Osteocyte (in vitro differentiated cells): ENCODE data around the gene NR2C2. TPM values are rescaled to one million over a fixed set of nuclear protein-coding genes. Genes with fewer than 3 reads are reported as not detected.

Source experiments
- DNase-seq: peaks from one replicate; pipeline ENCODE4 v3.0.0; 2021; ENCODE audit warnings: mixed read lengths; ENCODE audit not compliant: unreplicated experiment; ENCODE audit errors: extremely low spot score
- H3K27ac Mint-ChIP-seq: one replicate; pipeline ENCODE4 v1.8.0; 2021; ENCODE audit warnings: mild to moderate bottlenecking, mixed read lengths; ENCODE audit not compliant: unreplicated experiment
- H3K27me3 Mint-ChIP-seq: one replicate; pipeline ENCODE4 v1.8.0; 2021; ENCODE audit warnings: mixed read lengths; ENCODE audit not compliant: unreplicated experiment
- H3K36me3 Mint-ChIP-seq: one replicate; pipeline ENCODE4 v1.8.0; 2021; ENCODE audit warnings: mixed read lengths; ENCODE audit not compliant: unreplicated experiment
- H3K4me1 Mint-ChIP-seq: one replicate; pipeline ENCODE4 v1.8.0; 2021; ENCODE audit warnings: mixed read lengths; ENCODE audit not compliant: unreplicated experiment
- H3K4me3 Mint-ChIP-seq: one replicate; pipeline ENCODE4 v1.8.0; 2021; ENCODE audit warnings: mild to moderate bottlenecking, moderate library complexity, mixed read lengths; ENCODE audit not compliant: unreplicated experiment
- H3K9me3 Mint-ChIP-seq: one replicate; pipeline ENCODE4 v1.8.0; 2021; ENCODE audit warnings: mixed read lengths; ENCODE audit not compliant: unreplicated experiment
- total RNA-seq: library from RNA; stranded (reverse); gene quantifications from 2 replicates; pipeline ENCODE4 v1.2.1, GENCODE V29; 2021
- TF ChIP-seq, protein P1 (sequence below): fragments of 200-600 bp; sonication (generic); IDR thresholded peaks from 2 replicates; pipeline ENCODE4 v1.5.0; 2021; ENCODE audit warnings: antibody characterized with exemption, mild to moderate bottlenecking, moderate library complexity

The NR2C2 gene
- total RNA-seq, 1 donor from 2014 or later, result 48.3 TPM

DNA sequence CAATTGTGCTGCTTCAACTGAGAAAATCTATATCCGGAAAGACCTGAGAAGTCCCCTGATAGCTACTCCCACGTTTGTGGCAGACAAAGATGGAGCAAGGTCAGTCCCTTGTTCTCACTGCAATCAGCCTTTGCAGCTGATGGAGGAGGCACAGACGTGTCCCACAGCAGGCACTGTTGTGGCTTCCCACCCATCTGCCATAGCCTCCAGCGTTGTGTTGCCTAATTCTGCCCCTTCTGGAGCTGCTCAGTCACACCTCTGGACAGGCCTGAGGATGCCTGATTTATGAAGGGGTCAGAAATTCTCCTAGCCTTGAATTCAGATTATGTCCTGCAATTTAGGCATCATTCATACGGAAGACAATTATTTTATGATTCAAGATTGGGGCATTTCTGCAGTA, 75.9 kb downstream of the NR2C2 start:
- no peak overlapping the region for H3K27ac Mint-ChIP-seq
- no peaks in the 10 kb centered on the region for H3K27me3 Mint-ChIP-seq
- H3K4me3 Mint-ChIP-seq, result no peak overlapping the region
- TF ChIP-seq, protein P1, sequence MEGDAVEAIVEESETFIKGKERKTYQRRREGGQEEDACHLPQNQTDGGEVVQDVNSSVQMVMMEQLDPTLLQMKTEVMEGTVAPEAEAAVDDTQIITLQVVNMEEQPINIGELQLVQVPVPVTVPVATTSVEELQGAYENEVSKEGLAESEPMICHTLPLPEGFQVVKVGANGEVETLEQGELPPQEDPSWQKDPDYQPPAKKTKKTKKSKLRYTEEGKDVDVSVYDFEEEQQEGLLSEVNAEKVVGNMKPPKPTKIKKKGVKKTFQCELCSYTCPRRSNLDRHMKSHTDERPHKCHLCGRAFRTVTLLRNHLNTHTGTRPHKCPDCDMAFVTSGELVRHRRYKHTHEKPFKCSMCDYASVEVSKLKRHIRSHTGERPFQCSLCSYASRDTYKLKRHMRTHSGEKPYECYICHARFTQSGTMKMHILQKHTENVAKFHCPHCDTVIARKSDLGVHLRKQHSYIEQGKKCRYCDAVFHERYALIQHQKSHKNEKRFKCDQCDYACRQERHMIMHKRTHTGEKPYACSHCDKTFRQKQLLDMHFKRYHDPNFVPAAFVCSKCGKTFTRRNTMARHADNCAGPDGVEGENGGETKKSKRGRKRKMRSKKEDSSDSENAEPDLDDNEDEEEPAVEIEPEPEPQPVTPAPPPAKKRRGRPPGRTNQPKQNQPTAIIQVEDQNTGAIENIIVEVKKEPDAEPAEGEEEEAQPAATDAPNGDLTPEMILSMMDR, result no peak
- H3K36me3 Mint-ChIP-seq, result peaks cover 53% of the 10 kb centered on the region
- no peaks in the 10 kb centered on the region for H3K9me3 Mint-ChIP-seq
- DNase-seq, result no peak
- no peaks in the 10 kb centered on the region for H3K4me1 Mint-ChIP-seq

DNA sequence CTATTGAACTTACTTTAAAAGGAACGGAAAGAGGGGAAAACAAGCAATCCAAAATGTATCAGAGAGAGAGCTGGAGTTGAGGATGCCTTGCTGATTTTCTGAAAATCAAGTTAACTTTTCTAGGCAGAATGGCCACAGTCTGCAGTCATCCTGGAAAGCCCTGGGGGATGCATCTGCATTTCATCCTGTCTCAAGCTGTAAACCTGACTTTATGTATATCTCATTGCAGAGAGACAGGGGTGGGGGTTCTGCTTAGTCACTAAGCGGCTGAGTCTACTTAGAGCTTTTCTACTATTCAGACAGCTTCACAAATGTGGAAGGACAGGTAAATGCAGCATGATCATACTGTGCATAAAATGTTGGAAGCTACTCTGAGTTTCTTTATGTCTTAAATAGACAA, 76.3 kb downstream of the NR2C2 start:
- Mint-ChIP-seq H3K4me1 (no peaks in the 10 kb centered on the region), H3K9me3 (no peaks in the 10 kb centered on the region), H3K36me3 (peaks cover 57% of the 10 kb centered on the region), H3K4me3 (no peak overlapping the region), H3K27ac (no peak overlapping the region), H3K27me3 (no peaks in the 10 kb centered on the region)
- TF ChIP-seq, protein P1, result no peak
- no peak for DNase-seq

DNA sequence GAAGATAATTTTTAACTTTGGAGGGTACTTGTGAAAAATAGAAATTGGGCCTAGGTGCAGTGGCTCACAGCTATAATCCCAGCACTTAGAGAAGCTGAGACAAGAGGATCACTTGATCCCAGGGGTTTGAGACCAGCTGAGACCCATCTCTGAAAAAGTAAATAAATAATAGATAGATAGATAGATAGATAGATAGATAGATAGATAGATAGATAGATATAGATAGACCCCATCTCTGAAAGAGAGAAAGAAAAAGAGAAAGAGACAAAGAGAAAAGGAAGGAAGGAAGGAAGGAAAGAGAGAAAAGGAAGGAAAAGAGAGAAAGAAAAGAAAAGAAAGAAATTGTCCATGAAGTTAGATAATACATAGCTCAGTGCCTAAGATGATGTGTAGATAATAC, 82.2 kb downstream of the NR2C2 start:
- Mint-ChIP-seq H3K4me1 (no peaks in the 10 kb centered on the region), H3K9me3 (no peaks in the 10 kb centered on the region), H3K36me3 (peaks cover 48% of the 10 kb centered on the region), H3K27ac (no peak overlapping the region), H3K27me3 (no peaks in the 10 kb centered on the region), H3K4me3 (no peak overlapping the region)
- TF ChIP-seq, protein P1, result no peak
- no peak for DNase-seq

DNA sequence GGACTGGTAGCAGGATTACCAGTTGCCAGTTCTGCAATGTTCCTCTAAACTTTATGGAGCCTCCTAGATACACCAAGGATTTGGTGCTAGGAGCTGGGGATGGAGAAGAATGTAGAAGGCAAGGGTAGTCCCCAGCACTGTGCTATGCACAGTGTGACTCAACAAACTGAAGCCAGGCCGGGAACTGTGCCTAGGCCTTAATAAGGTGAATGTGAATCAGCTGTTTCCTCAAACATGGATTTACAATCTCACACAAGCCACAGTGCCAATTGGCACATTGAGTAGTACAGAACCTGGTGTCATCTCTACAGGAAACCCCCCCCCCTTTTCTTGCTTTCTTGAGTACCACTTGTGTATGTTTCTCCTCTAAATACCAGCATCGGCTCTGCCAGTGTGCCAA, 85.3 kb downstream of the NR2C2 start:
- Mint-ChIP-seq H3K9me3 (no peaks in the 10 kb centered on the region), H3K27ac (no peak overlapping the region), H3K36me3 (peaks cover 33% of the 10 kb centered on the region), H3K4me3 (no peak overlapping the region), H3K4me1 (no peaks in the 10 kb centered on the region), H3K27me3 (no peaks in the 10 kb centered on the region)
- DNase-seq, result no peak
- TF ChIP-seq, protein P1, result no peak

DNA sequence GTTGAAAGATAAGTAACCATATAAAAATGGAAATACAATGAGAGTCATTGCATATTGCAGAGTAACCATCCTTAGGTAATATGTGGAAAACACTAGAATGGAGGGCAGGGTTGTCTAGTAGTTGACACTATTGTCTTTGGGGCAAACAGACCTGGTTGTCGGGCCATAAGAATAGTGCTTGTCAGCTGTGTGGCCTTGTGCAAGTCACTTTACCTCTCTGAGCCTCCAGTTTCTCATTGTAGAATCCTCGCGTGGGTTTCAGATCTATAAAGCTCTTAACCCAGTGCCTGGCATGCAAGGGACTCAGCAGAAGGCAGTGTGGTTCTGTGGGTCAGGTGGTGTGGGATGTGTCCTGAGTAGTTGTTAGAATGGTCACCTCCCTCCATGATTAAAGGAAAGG, 85.7 kb downstream of the NR2C2 start:
- peaks cover 32% of the 10 kb centered on the region for H3K36me3 Mint-ChIP-seq
- DNase-seq, result no peak
- TF ChIP-seq, protein P1, result no peak
- no peak overlapping the region for H3K4me3 Mint-ChIP-seq
- H3K27me3 Mint-ChIP-seq, result no peaks in the 10 kb centered on the region
- no peak overlapping the region for H3K27ac Mint-ChIP-seq
- no peaks in the 10 kb centered on the region for H3K4me1 Mint-ChIP-seq
- no peaks in the 10 kb centered on the region for H3K9me3 Mint-ChIP-seq
